ENCODE measurements around the gene SLC25A10.

GRCh38 chr17:81715107-81715871, 3.2 kb downstream of the SLC25A10 start:
- TF ChIP-seq CTCF (IDR thresholded peaks at IDR 0.05 in 4 of 5, conservative IDR thresholded peaks at IDR 0.05 in 1 of 5) (no peak), POLR2A (IDR thresholded peaks at IDR 0.05) (no peak)
